Endothelial cell (in vitro differentiated cells): ENCODE data around the gene TMBIM1. TPM values are rescaled to one million over a fixed set of nuclear protein-coding genes. Genes with fewer than 3 reads are reported as not detected.

Experiments
- DNase-seq: peaks from one replicate; pipeline ENCODE4 v3.0.0; 2021; ENCODE audit warnings: low spot score
- H3K27ac Mint-ChIP-seq: one replicate; pipeline ENCODE4 v1.8.0; 2021; ENCODE audit warnings: mixed read lengths, inconsistent platforms; ENCODE audit not compliant: unreplicated experiment
- H3K27me3 Mint-ChIP-seq: one replicate; pipeline ENCODE4 v1.8.0; 2021; ENCODE audit warnings: mild to moderate bottlenecking, moderate library complexity, mixed read lengths, inconsistent platforms; ENCODE audit not compliant: unreplicated experiment
- H3K36me3 Mint-ChIP-seq: one replicate; pipeline ENCODE4 v1.8.0; 2021; ENCODE audit warnings: mild to moderate bottlenecking, low read depth, mixed read lengths, inconsistent platforms; ENCODE audit not compliant: unreplicated experiment
- H3K4me1 Mint-ChIP-seq: one replicate; pipeline ENCODE4 v1.8.0; 2021; ENCODE audit warnings: mild to moderate bottlenecking, mixed read lengths, inconsistent platforms; ENCODE audit not compliant: unreplicated experiment
- H3K4me3 Mint-ChIP-seq: one replicate; pipeline ENCODE4 v1.8.0; 2021; ENCODE audit warnings: mild to moderate bottlenecking, mixed read lengths, inconsistent platforms; ENCODE audit not compliant: unreplicated experiment
- H3K9me3 Mint-ChIP-seq: one replicate; pipeline ENCODE4 v1.8.0; 2021; ENCODE audit warnings: mixed read lengths, inconsistent platforms; ENCODE audit not compliant: unreplicated experiment
- total RNA-seq: library from RNA; stranded (reverse); fragmentation: NEBNext Ultra II Directional; extraction: Animal tissue kit (Norgen Biotek cat#: 25700); gene quantifications from one replicate; pipeline ENCODE4 v1.2.1, GENCODE V29; 2021; ENCODE audit not compliant: unreplicated experiment
- TF ChIP-seq, protein P1 (sequence below): fragments of 200-600 bp; sonication (generic); IDR thresholded peaks from one replicate; pipeline ENCODE4 v1.5.0; 2021; ENCODE audit warnings: antibody characterized with exemption; ENCODE audit not compliant: unreplicated experiment

The TMBIM1 gene
- total RNA-seq, 1 donor from 2014 or later: 78.5 TPM

DNA sequence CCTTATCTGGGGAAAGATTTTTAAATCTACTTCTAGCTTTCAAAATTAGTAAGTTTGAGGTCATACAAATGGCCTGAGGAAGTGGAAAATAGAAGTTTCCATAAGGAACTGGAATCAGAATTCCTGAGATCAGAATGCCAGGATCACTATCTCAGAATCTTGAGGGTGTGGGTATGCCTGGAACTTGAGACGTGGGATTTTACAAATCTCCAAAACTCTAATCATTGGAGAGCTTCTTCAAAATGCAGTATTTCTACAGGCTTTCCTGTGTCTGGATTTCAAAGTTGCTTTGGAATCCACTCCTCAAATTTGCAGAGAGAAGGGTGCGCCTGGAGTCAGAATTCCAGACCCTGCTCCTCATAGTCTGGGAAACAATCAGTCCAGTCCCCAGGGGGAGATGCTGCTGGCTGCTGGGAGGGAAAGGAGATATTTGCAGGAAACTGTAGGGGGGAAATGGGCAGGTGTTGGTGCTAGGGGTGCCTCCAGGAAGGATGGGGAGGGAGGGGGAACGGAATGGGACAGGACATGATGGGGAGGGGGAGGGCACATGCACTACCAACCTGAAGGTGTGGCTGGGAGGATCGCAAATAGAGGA is 33.4 kb upstream of the TMBIM1 start:
- Mint-ChIP-seq H3K9me3 (no peaks in the 10 kb centered on the region), H3K4me1 (peaks cover 50% of the 10 kb centered on the region), H3K27ac (no peak overlapping the region), H3K4me3 (no peak overlapping the region), H3K36me3 (peaks cover 3% of the 10 kb centered on the region), H3K27me3 (peaks cover 19% of the 10 kb centered on the region)
- no peak for DNase-seq
- TF ChIP-seq, protein P1, sequence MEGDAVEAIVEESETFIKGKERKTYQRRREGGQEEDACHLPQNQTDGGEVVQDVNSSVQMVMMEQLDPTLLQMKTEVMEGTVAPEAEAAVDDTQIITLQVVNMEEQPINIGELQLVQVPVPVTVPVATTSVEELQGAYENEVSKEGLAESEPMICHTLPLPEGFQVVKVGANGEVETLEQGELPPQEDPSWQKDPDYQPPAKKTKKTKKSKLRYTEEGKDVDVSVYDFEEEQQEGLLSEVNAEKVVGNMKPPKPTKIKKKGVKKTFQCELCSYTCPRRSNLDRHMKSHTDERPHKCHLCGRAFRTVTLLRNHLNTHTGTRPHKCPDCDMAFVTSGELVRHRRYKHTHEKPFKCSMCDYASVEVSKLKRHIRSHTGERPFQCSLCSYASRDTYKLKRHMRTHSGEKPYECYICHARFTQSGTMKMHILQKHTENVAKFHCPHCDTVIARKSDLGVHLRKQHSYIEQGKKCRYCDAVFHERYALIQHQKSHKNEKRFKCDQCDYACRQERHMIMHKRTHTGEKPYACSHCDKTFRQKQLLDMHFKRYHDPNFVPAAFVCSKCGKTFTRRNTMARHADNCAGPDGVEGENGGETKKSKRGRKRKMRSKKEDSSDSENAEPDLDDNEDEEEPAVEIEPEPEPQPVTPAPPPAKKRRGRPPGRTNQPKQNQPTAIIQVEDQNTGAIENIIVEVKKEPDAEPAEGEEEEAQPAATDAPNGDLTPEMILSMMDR: no peak

DNA sequence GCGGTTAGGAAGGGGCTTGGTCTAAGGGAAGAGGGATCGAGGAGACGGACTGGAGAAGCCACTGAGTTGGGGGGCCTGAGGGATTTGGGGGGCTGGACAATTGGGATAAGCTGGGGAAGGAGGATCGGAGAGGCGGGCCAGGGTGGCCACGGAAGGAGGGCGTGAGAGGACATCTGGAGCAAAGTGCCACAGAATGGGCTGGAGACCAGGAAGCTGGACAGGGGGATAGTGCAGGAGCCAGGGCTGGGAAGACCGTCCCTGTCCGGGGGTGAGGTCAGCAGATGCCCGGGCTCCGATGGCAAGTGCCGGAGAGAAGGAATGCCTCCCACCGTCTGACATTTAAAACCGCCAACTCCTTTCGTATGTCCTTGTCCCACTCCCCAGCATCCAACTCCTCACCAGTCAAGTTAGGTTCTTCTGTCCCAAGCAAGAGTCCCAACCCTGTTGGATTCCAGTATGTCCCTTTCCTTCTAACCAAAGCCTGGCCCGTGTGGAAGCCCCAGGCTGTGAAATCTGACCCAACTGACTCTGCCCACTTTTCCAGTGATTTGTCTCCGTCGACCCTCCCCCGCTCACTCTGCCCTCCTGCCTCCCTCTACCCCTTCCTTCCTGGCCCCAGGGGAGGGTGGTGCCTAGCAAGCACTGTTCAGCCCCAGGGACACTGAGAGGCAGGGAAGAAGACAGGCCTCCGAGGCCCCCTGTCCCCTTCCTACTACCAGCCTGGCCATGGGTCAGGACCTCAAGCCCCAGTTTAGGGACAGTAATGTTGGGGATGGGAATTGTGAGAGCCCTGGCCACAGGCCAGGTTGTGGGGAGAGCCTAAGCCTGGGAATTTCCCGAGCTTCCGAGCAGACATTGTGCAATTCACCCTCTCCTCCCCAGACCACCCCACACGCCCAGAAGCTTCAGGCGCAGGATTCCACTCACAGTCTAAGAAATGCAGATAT is 31.5 kb upstream of the TMBIM1 start:
- Mint-ChIP-seq H3K4me3 (peak overlapping the region; percentile 98), H3K27ac (peak overlapping the region; percentile 76), H3K36me3 (peaks cover 2% of the 10 kb centered on the region), H3K4me1 (peaks cover 50% of the 10 kb centered on the region), H3K27me3 (peaks cover 22% of the 10 kb centered on the region), H3K9me3 (no peaks in the 10 kb centered on the region)
- DNase-seq: no peak
- TF ChIP-seq, protein P1: no peak

DNA sequence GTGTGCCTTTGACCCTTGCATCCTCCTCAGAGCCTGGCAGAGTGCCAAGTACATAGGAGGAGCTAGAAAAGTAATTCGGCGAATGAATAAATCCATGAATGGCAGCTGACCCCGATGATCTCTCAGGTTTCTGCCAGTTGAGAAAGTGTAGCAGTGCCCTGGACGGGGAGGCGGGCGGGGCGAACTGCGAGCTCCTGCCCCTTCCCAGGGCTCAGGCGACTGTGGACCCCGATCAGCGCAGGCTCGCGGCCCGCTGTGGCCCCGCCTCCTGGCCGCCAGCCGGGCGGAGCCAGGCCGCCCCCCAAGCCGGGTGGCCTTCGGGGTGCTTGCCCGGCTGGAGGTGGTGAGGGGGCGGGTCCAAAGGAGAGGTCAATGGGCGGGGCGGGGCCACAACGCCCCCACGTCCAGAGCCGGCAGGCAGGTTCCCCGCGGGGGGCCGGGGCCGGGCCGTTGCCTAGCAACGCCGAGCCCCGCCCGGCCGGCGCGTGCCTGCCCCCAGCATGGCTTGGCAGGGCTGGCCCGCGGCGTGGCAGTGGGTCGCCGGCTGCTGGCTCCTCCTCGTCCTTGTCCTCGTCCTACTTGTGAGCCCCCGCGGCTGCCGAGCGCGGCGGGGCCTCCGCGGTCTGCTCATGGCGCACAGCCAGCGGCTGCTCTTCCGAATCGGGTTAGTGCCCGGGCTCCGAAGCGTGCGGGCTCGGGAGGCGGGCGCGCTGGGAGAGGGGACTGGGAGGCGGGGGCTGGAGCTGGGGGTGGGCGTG is 30.6 kb upstream of the TMBIM1 start:
- peak overlapping the region; percentile 98 for H3K4me3 Mint-ChIP-seq
- H3K27ac Mint-ChIP-seq: peak overlapping the region; percentile 76
- no peaks in the 10 kb centered on the region for H3K9me3 Mint-ChIP-seq
- peaks cover 46% of the 10 kb centered on the region for H3K4me1 Mint-ChIP-seq
- H3K36me3 Mint-ChIP-seq: no peaks in the 10 kb centered on the region
- peak; percentile 78 for DNase-seq
- TF ChIP-seq, protein P1: no peak
- peaks cover 23% of the 10 kb centered on the region for H3K27me3 Mint-ChIP-seq

DNA sequence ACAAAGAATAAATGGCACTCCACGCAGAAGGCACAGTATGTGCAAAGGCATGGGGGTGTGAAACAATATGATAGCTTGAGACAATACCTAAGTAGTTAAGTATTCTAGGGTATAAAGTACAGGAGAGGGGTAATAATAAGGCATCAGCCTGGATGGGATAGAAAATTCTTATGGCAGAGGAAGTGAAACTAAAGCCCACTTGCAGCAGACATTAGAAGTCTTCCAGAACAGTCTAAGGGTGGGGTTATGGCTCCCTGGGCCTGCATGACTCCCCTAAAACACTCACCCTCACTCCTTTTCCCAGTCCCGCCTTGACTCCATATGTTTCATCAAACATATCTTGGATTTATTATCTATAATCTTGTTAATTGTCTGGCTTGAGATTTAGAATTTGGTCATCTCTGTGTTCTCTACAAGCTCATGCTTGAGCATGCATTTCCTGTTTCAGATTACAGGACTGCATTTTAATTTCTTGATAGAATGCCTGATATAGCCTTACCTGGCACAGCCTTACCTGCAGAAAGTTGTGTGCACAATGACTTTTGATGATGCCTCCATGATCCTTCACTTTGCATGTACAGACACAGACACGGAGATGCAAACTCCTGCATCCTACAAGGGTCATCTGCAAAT is 28.5 kb upstream of the TMBIM1 start:
- DNase-seq: no peak
- Mint-ChIP-seq H3K27me3 (peaks cover 22% of the 10 kb centered on the region), H3K4me1 (peaks cover 38% of the 10 kb centered on the region), H3K9me3 (no peaks in the 10 kb centered on the region), H3K36me3 (no peaks in the 10 kb centered on the region), H3K4me3 (no peak overlapping the region), H3K27ac (no peak overlapping the region)
- TF ChIP-seq, protein P1: no peak
